ENCODE data around the gene KIRREL3. TPM values are rescaled to one million over a fixed set of nuclear protein-coding genes. Genes with fewer than 3 reads are reported as not detected.

The KIRREL3 gene
- total RNA-seq, 1 donor = 0.45 TPM

DNA sequence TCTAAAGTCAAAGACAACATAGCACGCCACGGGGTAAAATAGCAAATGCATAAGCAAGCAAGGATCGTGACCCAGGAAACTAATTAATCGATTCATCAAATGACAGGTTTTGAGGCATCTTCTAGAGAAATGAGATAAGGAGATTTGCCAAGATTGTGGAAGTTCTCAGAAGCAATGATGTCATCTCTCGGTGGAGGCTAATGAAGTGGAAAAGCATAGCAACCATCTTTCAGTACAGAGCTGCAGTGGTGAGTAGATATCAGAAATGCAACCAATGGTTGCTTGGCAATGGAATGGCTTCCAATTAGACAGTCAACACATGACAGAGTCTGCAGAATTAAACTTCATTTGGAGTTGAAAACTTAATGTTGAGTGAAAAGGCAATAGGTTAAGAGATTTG is 116.0 kb downstream of the KIRREL3 start:
- no peak overlapping the region for H3K4me3 ChIP-seq (ENCODE audit: low read depth, low read length)
- DNase-seq (ENCODE audit: low read depth) = no peak
- TF ChIP-seq, protein P1, sequence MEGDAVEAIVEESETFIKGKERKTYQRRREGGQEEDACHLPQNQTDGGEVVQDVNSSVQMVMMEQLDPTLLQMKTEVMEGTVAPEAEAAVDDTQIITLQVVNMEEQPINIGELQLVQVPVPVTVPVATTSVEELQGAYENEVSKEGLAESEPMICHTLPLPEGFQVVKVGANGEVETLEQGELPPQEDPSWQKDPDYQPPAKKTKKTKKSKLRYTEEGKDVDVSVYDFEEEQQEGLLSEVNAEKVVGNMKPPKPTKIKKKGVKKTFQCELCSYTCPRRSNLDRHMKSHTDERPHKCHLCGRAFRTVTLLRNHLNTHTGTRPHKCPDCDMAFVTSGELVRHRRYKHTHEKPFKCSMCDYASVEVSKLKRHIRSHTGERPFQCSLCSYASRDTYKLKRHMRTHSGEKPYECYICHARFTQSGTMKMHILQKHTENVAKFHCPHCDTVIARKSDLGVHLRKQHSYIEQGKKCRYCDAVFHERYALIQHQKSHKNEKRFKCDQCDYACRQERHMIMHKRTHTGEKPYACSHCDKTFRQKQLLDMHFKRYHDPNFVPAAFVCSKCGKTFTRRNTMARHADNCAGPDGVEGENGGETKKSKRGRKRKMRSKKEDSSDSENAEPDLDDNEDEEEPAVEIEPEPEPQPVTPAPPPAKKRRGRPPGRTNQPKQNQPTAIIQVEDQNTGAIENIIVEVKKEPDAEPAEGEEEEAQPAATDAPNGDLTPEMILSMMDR (IDR thresholded peaks at IDR 0.05; ENCODE audit: insufficient read depth, low read length) = no peak

DNA sequence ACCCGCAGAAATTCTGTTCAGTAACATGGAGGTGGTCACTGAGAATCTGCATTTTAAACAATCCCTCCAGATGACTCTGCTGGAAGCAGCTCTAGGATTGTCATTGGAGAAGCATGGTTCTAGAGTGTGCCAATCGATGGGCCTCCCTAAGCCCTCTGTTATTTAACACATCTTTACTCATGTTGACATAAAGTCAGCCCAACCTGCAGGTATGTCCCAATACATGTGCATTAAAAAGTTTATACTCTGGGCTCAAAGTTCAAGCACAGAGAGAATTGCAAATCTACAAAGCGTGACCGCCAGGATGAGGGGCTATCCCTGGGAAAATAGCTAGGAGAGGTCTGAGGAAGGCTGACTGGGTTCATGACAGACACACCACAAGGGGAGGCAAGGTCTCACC is 116.4 kb downstream of the KIRREL3 start:
- DNase-seq (ENCODE audit: low read depth) = no peak
- no peak overlapping the region for H3K4me3 ChIP-seq (ENCODE audit: low read depth, low read length)
- TF ChIP-seq, protein P1 (IDR thresholded peaks at IDR 0.05; ENCODE audit: insufficient read depth, low read length) = no peak

DNA sequence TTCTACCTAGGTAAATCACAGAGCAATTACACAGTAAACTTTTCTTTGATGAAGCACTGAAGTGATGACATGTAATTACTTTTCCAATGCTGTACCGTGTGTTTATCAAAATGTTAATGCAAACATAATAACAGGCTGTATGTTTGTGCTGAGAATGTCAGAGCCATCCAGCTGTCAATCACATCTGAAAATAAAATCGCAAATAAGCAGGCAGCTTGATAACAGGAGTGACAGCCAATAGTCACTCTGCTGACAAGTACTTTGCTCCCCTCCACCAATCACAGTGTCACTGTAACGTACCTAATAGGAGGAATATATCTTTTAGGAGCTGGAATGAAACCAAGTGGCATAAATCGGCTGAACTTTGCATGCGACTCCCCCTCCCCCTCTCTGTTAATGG is 119.7 kb downstream of the KIRREL3 start:
- TF ChIP-seq, protein P1 (IDR thresholded peaks at IDR 0.05; ENCODE audit: insufficient read depth, low read length) = no peak
- H3K4me3 ChIP-seq (ENCODE audit: low read depth, low read length) = no peak overlapping the region
- DNase-seq (ENCODE audit: low read depth) = no peak

DNA sequence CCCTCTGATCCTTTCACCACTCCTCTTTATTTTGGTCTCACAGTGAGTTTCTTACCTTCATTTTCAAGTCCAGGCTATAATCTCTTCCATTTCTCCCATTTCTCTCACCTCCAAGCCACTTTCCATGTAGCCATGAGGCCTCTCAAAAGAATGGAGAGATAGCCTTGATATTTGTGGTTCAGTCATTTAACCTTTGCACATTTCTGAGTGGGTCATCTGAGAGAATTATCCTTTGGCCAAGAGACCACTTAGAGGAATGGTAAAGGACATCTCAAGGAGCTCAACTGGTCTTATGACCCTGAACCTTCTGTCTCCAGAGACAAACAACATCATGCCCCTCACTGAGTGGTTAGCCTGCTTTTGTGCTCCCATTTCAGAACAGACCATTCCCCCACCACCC is 121.1 kb downstream of the KIRREL3 start:
- DNase-seq (ENCODE audit: low read depth) = peak; percentile 14
- no peak overlapping the region for H3K4me3 ChIP-seq (ENCODE audit: low read depth, low read length)
- TF ChIP-seq, protein P1 (IDR thresholded peaks at IDR 0.05; ENCODE audit: insufficient read depth, low read length) = no peak

DNA sequence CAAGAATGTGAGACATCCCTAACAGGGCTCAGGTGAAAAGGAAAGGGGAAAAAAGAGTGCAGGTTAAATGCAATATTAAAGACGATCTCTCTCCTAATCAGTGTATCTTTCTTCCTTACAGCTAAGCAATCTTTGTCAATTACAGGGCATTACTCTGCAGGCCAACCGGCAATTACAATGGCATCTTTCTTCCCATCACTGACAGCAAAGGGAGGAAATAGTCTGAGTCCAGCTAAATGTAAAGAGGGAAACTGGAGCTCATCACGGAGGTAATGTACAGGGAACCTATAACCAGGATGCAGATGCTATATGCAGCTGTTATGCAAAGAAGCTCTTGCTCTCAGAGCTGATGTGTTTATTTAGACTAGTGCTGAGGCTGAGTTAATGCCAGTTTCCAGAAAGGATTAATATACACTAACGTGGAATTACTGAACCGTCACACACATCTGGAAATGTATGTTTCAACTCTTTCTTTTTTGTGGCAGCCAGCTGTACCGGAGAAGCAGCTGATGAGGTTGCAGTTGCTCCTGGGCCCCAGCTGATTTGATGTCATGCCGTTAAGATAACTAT is 121.6 kb downstream of the KIRREL3 start:
- TF ChIP-seq, protein P1 (IDR thresholded peaks at IDR 0.05; ENCODE audit: insufficient read depth, low read length) = no peak
- no peak overlapping the region for H3K4me3 ChIP-seq (ENCODE audit: low read depth, low read length)
- DNase-seq (ENCODE audit: low read depth) = no peak

DNA sequence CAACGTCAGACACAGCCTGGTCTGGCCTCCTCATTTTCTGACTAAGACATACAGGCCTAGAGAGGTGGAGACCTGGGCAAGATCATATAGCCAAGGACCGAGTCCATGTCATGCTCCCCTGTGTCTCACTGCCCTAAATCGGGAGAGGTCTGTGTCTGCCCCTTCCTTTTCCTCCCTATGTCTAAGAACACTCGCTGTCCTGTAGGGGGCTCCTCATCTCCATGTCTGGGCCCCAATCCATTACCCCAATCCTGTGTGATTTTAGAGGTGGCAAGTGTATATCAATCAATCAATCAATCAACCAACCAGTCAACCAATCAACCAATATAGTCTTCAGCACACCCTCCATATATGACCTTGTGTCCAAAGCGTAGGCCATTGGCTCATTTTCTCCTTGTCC is 125.7 kb downstream of the KIRREL3 start:
- TF ChIP-seq, protein P1 (IDR thresholded peaks at IDR 0.05; ENCODE audit: insufficient read depth, low read length) = no peak
- DNase-seq (ENCODE audit: low read depth) = no peak
- H3K4me3 ChIP-seq (ENCODE audit: low read depth, low read length) = no peak overlapping the region

DNA sequence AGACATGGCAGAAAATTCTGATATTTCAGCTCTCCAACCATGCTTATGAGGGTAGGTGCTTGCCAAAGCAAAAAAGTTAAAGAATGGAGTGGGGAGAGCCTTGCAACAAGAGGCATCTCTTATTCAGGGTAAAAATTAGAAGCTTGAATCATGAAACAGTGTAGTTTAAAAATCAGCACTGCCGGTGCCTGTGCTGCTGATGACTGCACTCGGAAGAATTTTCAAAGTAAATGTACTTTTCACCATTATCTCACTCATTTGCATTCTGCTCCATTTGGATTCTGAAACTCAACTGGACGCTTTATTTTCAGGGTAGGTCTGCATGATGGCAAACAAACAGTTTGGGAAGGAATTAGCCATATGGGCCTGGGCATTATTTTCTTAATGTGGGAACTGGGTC is 126.3 kb downstream of the KIRREL3 start:
- TF ChIP-seq, protein P1 (IDR thresholded peaks at IDR 0.05; ENCODE audit: insufficient read depth, low read length) = no peak
- no peak for DNase-seq (ENCODE audit: low read depth)
- H3K4me3 ChIP-seq (ENCODE audit: low read depth, low read length) = no peak overlapping the region
